Esophagus squamous epithelium (tissue), 4 donors: ENCODE data around the gene RAB8A.

Source experiments
- CTCF ChIP-seq, 6 experiments: fragments of 450-650 bp in 4 of 6; fragments of 200-600 bp in 2 of 6; sonication (generic) in 2 of 6; IDR thresholded peaks; one replicate each; pipeline ENCODE4 v1.5.1; 2016 to 2019; ENCODE audit warnings: antibody characterized with exemption in 6 of 6, mild to moderate bottlenecking in 4 of 6, moderate library complexity in 4 of 6
- POLR2A ChIP-seq, 4 donors: fragments of 450-650 bp; IDR thresholded peaks; one replicate each; pipeline ENCODE4 v1.6.1; 2017; ENCODE audit warnings: antibody characterized with exemption in 4 of 4, mild to moderate bottlenecking in 4 of 4, moderate library complexity in 3 of 4

DNA sequence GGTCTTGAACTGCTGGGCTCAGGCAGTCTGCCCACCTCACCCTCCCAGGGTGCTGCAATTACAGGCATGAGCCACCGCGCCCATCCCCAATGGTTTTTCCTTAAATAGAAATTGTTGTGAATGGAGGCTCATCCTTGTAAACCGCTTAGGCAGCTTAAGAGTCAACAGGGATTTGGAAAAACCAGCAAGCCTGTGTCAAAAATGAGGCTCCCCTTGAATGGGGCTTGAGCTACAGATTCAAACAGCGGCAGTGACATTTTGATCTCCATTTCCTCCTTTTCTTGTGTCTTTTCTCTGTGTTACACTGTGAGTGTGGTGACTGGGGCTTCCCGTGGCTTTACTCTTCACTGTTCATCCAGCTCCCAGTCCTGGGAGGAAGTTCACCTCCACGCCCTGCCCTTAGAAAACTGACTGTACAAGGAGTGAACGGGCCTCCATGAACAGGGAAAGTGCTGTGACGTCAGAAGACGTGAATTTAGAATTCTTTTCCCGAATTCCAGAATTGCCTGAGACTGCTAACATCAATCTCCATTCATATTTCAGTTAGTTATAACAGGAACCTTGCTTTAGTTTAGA is 15.3 kb upstream of the RAB8A start:
- TF ChIP-seq CTCF (IDR thresholded peaks at IDR 0.05) (no peak), POLR2A (IDR thresholded peaks at IDR 0.05) (no peak)
